ENCODE data around the gene EXOC6.
"Not testable (repeated sequence)": the region's sequence is repeated elsewhere in the genome, so short reads cannot be mapped to it uniquely, and the experiment has no call there.

EXOC6 gene

DNA sequence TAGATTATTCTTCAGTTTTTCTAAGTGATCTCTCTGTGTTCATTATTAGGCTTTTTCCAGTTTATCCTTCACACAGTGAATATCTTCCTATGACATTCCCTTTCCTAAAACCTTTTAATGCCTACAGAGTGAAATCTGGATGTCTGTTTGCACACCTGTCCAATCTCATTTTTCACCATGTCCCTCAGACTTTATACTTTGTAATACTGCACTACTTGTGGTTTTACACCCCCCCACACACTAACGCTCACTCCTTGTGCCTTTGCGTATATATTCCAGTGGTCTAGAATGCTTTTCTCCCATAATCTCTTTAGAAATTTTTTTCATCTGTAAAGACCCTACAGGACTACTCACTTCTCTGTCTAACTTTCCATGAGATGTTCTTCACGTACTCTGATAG lies 98.2 kb downstream of the EXOC6 start:
- no peak for DNase-seq

DNA sequence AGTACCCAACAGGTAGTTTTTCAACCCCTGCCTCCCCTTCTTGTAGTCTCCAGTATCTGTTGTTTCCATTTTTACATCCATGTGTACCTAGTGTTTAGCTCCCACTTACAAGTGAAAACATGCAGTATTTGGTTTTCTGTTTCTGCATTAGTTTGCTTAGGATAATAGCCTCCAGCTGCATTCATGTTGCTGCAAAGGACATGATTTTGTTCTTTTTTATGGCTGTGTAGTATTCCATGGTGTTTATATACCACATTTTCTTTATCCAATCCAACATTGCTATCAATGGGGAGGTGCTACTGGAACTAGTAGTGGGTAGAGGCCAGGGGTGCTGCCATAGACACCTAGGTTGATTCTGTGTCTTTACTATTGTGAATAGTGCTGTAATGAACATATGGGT lies 104.3 kb downstream of the EXOC6 start:
- DNase-seq = not testable (repeated sequence)

DNA sequence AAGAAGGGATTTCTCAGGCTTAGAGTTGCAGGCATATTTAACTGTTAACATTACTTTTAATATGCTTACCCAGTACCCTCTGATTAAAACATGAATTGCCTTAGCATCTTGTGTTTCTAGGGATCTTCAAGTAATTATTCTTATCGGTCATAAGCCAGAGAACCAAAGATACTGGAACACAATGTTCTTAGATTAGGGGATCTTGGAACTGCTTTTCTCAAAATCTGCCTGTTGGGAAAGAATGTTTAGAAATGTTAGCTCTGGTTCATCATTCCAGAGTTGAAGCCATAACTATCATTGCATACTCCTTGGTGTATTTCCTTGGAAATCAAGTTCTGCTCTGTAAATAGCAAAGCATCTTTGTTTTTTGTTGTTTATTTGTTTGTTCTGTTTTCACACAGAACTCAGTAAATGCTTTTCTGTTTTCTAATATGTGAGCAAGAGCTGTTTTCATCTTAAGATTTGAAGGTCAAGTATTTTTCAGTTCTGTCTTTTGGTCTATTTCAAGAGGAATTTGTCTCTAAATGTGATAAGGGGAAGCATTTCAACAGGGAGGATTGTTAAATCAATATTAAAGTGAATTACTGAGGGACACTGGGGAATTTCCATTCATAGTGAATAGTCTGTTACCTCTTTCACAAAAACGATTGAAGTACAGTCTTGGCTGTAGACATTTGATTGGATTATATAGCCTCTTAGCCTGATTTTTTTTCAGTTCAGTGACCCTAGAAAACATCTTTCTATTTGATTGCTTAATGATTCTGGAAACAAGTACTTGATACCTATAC lies 109.1 kb downstream of the EXOC6 start:
- DNase-seq = no peak

DNA sequence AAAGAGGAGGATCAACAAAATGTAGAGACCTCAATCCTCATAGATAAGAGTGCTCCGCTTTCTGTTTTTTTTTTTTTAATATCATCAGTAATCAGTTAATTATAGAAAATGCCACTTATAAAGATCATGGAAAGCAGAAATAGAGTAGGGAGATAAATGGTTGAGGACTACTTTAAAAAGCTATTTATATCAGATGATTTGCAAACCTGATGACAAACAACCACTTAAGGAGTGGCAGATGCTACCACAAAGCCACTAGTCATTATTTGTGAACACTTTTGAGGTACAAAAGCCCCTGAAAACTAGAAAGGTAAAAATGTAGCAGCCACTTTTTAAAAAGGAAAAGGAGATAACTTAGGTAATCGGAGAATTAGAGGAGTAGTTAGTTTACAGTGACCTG lies 113.3 kb downstream of the EXOC6 start:
- no peak for DNase-seq

DNA sequence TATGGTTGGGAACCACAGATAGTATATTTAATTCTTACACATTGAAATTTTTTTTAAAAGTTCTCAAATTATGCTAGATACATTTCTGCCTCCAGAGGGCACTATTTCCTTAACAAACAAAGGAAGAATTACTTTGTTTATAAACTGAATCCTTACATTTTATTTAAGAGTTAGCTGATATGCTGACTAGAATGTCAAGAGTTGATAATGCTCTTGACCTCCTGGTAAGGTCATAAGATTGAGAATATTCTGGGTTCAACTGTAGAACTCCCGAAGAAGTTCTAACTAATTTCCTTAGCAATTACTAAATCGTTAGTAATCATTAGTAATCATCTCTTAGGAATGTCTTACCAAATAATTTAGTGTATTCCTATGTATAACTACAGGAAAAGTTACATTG lies 117.0 kb downstream of the EXOC6 start:
- peak; percentile 23 for DNase-seq

DNA sequence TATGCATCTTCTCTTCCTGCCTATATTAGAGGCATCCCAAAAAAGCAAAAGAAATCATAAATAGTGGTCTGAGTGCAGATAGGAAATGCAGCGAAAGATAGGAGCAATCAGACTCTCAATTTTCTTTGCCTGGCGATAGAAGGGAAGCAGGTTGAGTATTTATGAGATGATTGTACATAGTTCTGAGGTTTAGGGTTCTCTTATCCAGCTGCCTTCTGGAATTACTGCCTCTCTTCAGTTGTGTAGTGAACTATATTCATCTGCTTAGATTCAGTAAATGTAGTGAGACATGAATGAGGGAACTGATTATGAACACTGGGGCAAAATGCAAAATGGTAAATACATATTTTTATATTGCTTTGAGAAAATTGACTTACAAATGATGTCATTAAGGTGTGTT lies 119.3 kb downstream of the EXOC6 start:
- DNase-seq = no peak

DNA sequence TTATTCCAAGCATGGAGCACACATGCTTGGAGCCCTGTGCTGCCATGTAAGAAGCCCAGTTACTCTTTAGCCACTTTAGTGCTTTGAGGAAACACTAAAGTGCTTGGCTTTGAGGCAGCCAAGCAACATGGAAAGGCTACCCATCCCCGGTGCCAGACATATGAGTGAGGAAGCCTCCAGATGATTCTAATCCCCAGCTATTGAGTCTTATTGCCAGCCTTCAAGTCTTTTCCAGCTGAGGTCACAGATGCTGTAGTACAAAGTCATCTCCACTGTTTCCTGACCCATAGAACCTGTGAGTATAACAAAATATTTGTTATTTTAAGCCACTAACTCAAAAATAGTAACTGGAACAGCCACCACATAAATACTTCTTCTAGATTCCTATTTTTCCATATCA lies 120.8 kb downstream of the EXOC6 start:
- DNase-seq = no peak

DNA sequence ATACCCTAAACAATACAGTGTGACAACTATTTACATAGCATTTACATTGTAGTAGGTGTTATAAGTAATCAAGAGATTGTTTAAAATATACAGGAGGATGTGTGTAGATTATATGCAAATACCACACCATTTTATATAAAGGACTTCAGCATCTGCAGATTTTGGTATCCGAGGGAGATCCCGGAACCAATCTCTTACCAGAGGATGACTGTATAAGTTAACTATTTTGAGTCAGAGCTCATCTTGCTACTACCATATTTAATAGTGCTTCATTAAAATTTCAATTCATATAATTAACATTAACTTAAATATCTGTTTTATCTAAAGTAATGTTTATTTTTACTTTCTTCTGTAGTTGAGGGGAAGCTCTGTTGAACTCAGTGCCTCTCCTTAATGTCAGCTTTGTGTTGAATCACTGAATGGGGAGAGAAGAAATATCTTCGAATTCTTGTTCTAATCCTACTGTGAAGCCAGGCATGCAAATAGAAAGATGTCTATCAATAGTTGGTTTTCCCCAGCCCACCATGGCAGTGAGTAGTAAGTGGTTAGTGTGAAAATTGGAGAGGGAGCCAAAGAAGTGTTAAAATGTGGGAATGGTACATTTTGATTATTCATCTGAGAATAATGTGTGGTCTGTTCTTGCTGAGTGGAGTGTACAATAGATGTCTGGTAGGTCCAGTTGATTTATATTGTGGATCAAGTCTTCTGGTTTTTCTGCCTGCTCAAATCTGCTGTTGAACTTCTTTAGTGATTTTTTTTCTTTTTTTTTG lies 122.2 kb downstream of the EXOC6 start:
- DNase-seq = no peak

DNA sequence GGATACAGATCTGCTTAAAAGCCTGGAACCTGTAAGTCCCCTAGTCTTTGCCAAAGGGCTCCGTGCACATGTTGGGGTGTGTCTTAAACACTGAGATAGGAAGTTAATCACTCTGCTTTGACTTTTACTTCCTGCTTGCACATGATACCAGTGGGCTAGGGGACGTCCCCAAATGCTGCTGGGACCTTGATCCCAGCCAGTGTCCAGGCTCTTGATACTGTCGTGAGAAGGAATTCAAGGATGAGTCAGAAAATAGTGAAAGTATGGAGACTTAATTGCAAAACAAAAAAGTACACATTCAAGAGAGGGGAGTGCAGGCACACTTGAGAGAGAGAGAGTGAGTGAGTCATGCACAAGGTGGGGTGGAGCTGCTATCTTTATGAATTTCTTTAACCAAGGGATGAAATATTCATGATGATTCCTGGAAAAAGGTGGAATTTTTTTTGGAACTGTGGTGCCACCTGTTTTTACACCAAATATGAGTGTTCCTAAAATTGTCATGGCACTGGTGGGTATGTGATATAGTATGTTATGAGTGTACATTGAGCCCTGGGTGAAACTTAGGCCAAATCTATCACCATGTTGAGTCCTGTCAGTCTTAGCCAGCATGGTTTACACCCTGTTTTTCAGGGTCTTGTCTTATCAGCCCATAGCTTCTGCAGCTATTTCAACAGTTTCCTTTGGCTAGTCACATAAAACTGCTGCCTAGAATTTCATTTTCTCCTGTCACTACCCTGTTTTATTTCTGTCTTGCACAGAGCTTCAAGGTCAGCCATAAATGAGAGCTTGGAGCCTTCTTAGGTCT lies 123.9 kb downstream of the EXOC6 start:
- no peak for DNase-seq

DNA sequence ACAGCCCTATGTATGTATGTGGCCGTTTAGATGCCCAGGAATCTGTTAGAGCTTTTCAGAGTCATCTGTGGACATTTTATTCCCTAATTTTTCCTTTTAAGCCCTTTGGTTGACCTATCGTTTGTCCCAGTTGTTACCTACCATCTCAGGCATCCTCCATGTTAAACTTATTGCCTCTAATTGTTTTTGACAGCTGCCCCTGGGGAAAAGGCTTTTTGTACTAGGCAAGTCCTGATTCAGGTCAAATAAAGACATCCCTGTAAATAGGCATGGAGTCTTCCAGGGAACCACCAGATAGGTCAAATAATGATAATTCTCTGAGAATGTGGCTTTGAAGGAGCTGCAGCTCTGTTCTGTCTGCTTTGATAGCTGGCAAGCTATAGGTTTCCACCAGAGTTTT lies 124.6 kb downstream of the EXOC6 start:
- no peak for DNase-seq

DNA sequence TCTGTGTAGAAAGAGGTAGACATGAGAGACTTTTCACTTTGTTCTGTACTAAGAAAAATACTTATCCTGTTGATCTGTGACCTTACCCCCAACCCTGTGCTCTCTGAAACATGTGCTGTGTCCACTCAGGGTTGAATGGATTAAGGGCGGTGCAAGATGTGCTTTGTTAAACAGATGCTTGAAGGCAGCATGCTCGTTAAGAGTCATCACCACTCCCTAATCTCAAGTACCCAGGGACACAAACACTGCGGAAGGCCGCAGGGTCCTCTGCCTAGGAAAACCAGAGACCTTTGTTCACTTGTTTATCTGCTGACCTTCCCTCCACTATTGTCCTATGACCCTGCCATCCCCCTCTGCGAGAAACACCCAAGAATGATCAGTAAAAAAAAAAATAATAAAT lies 128.0 kb downstream of the EXOC6 start:
- not testable (repeated sequence) for DNase-seq

DNA sequence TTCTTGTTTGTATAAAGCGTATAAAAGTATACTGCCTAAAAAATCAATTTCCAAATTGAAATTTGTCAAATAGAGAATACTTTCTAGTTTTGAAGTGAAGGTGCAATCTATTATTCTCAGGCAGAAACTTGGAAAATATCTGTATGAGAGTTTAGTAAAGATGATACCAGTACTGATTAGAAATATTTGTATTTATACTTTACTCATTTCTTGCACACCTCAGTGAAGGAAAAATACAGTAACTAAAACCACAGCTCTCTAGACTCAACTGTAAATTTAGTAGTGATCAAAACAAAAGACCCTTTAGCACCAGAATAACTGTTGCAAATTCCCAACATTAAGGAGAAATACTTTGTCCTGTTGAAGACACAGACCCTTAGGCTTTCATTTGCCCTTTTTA lies 140.9 kb downstream of the EXOC6 start:
- DNase-seq = no peak

DNA sequence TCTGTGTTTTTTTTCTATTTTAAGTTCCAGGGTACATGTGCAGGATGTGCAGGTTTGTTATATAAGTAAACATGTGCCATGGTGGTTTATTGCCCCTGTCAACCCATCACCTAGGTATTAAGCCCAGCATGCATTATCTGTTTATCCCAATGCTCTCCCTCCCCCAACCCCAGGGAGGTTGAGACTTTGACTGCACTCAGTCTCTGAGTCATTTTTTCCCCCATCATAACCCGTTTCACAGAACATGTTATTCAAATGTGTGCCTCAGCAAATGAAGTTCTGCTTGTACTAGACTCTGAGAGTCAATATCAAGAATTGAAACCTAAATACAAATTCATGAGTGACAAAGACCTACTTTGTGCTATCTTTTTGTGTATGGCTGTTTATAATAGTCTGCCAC lies 142.3 kb downstream of the EXOC6 start:
- DNase-seq = no peak

DNA sequence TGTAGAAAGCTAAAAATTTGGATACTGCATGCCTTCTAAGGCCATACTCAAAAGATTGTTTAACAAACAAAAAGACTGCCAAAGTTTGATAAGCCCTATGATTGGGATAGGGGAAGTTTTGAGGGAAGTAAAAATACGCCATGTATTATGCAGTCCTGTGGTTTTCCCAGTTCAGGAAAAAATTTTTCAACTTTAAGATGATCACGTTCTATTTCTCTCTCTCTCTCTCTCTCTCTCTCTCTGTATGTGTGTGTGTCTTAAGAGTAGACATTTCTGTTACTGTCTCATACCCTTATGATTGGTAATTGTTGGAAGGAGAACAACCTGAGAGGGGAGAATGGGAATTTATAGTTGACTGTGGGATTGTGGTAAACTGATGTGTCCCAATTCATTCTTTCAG lies 143.2 kb downstream of the EXOC6 start:
- DNase-seq = no peak

DNA sequence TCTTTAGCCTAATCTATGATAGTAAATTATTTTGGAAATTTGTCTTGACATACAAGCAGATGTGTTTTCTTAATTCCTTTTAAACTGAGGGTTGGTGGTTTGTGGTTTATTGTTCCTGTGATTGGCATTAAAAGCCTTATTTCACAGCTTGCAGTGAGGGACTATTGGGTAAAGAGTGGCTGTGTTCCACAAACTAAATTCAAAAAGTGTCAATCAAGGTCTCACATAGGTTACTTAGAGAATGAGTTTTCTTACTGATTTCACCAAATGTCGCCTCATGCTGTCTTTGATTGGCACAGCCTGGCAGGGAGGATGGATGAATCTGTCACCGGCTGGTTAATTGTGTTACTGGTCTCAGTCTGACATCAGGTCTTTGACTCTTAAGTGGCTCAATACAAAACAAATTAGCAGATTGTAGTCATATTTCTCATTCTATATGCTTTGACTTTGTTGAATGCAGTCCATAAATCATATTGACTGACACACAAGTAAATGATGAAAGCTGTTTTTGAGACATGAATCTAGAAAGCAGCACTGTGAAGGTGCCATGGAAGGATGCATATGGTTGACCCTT lies 145.5 kb downstream of the EXOC6 start:
- no peak for DNase-seq

DNA sequence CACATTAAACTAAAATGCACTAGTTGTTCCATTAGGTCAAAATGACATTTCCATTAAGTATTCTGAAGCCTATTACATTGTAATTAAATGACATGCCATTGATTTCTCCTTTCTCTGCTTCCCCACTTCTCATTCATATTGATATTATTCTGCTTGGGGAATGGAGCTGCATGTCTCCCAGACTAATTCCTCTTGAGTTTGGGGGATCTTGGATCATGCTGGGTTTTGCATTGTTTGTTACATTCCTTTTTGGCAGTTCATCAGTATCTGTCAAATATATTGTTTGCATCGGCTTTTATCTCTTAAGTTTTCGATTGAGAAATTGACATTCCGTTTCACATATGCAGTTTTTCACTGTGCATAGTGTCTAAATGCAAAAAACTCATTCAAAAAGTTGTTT lies 147.2 kb downstream of the EXOC6 start:
- no peak for DNase-seq

DNA sequence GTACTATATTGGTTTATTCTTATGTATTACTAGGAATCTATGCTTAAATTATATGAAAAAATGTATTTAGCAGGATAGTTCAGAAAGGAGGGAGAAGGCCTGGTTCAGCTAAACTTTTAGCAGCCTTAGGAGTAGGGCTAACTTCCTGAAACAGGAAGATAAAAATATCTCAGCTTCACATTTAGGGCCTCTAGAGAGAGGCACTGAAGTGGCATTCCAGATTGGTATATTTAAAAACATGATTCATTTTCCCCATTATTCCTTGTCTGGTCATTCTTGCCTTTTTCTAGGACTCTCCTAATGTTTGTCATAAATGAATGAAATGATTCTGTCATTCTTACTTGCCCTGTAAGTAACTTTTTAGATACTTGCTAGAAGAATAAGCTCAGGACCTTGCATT lies 149.3 kb downstream of the EXOC6 start:
- no peak for DNase-seq

DNA sequence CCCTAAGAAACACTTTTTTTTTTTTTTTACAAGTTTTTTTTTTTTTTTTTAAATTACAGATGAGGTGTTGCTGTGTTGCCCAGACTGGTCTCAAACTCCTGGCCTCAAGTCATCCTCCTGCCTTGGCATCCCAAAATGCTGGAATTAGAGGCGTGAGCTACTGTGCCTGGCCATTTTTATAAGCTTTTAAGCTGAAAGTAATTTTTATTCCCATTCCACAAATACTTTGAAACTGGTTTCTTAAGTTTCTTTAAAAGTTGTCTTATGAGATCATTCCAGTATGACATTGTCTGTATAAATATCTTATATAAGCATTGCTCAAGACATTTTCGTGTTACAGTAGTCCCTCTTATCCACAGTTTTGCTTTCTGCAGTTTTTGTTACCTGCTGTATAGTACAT lies 150.9 kb downstream of the EXOC6 start:
- DNase-seq = no peak

DNA sequence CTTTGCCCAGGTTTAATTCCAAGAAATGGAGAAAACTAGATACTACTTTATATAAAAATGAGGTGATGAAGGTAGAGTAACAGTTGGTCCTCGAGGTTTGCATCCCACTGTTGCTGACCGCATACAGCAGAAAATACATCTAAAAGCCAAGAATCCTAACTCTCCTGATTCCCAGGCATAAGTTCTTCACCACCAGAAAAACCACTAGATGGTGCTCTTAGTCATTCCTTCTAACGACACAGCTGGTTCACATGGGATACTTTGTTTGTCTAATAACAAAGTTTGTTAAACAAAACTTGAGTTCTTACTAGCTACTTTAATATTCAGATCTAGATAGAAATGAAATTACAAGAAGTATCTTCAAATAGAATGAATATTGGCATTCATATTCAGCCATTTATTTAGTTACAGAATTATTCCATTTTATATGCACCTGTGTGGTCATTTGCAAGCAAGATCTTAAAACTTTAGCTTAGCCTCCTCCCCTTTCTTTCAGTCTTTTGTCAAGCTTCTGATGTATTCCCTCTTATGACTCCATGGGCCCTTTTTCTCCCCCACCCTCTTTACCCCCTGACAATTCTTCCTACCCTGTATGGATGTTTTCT lies 158.2 kb downstream of the EXOC6 start:
- DNase-seq = peak; percentile 19

DNA sequence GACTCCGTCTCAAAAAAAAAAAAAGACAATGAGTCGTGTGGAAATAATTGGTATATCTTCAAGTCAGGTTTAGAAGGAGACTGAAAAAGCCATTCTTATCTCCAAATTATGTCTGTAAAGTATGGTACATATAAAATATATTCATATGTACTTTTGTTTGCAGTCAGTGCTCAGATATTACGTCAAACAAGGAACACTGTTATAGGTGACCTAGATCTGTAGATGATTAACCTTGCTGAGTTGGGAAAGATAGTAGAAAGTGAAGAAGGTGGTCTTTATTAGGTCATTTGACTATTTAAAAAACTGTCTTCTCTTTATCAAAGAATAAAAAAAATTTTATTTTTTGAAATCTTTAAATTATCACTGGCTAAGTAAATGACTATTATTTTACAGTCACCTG lies 167.4 kb downstream of the EXOC6 start:
- DNase-seq = no peak

DNA sequence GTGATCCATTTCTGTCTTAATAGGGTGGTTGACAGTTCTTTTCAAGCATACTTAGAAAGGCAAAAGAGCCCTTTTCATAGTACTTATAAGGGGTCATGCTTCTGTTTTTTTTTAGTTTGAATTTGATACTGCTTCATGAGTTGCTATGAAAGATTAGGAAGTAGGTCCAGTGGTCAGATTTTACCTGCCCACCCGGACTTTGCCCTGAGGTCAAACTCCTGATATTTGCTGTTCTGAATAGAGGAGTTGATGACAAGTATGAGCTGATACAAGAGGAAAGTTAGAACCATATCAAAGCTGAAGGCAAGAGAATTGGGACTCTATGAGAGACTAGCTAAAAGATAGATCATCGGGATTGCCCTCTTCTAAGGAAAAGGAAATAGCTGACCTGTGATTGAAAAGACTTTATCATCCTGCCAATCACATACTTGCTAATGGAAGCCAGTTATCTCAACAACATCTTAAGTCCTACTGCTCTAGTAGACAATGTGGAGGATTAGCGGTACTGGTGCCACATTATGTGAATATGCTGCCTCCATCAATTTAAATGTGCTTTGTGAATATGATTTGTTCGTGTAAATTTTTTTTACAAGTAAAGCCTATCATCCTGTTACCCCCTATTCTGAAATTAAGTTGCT lies 174.8 kb downstream of the EXOC6 start:
- DNase-seq = no peak

DNA sequence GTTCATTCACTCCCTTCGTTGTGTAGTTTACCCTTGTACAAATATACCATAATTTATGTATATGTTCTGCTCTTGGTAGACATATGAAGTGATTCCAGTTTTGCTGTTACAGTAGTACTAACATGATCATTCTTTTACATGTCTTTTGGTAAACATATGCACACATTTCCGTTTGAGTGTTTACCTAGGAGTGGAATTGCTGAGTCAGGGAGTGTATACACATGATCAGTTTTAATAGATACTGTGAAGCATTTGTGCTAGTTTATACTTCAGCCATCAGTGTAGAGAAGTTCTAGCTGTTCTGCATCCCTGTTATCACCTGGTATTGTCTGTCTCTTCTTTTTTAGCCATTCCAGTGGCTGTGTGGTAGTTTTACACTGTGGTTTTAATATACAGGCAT lies 177.8 kb downstream of the EXOC6 start:
- DNase-seq = no peak
